ENCODE results near the gene GRK2. TPM values are rescaled to one million over a fixed set of nuclear protein-coding genes. Genes with fewer than 3 reads are reported as not detected.

Gene GRK2
- total and polyA plus RNA-seq, 2 of the 13 experiments (the other 11 are each of a cell fraction or from before 2014, with no cell fraction given) = 31.3 to 42.4 TPM

- TF ChIP-seq ZBTB39 (CRISPR knock-in tag; IDR thresholded peaks at IDR 0.05) (no peak), MBNL3 (CRISPR knock-in tag; conservative IDR thresholded peaks at IDR 0.05) (no peak), FOXC1 (CRISPR knock-in tag; IDR thresholded peaks at IDR 0.05; ENCODE audit: borderline replicate concordance) (no peak), ZFYVE20 (CRISPR knock-in tag; IDR thresholded peaks at IDR 0.05; ENCODE audit: borderline replicate concordance, low read depth) (no peak), ZNF10 (CRISPR knock-in tag; IDR thresholded peaks at IDR 0.05; ENCODE audit: borderline replicate concordance, low read depth) (no peak), HIC2 (CRISPR knock-in tag; IDR thresholded peaks at IDR 0.05; ENCODE audit: low read depth) (peak; percentile 48; the same call in 1 of the 2 replicates), TCF7L2 (IDR thresholded peaks at IDR 0.05; ENCODE audit: low read depth, low read length) (no peak), KLF9 (CRISPR knock-in tag; IDR thresholded peaks at IDR 0.05; ENCODE audit: low read depth) (peak; percentile 64; the same call in 1 of the 2 replicates), ZBTB37 (CRISPR knock-in tag; IDR thresholded peaks at IDR 0.05) (no peak), ZNF431 (CRISPR knock-in tag; IDR thresholded peaks at IDR 0.05; ENCODE audit: borderline replicate concordance, low read depth) (no peak), CEBPB (IDR thresholded peaks at IDR 0.05; ENCODE audit: borderline replicate concordance, low read depth, low read length) (0 out of 2 replicates have a peak, but pooled peaks have one; percentile 7), CERS6 (CRISPR knock-in tag; IDR thresholded peaks at IDR 0.05) (no peak), TSC22D2 (CRISPR knock-in tag; IDR thresholded peaks at IDR 0.05; ENCODE audit: borderline replicate concordance) (peak; percentile 92), DZIP1 (CRISPR knock-in tag; IDR thresholded peaks at IDR 0.05) (no peak), ARNT (IDR thresholded peaks at IDR 0.05) (no peak), KDM5B (CRISPR knock-in tag; IDR thresholded peaks at IDR 0.05; ENCODE audit: borderline replicate concordance) (no peak), TFDP2 (CRISPR knock-in tag; IDR thresholded peaks at IDR 0.05) (0 out of 2 replicates have a peak, but pooled peaks have one; percentile 50), ZNF549 (CRISPR knock-in tag; IDR thresholded peaks at IDR 0.05) (no peak)
These were observed 26.3 kb upstream of the GRK2 start (continued) for GRCh38 chr11:67239783-67240575.

Data from HepG2 (cell line).